WTC11 (cell line): Measurements from ENCODE around the gene PRR14.

Experiments
- CREB1 ChIP-seq: sonication (generic); formaldehyde crosslinking; IDR thresholded peaks from 2 replicates; pipeline ENCODE4 v1.8.0; 2023; ENCODE audit warnings: mild to moderate bottlenecking, missing genetic modification reagents
- FOXK1 ChIP-seq: sonication (generic); formaldehyde crosslinking; IDR thresholded peaks from 2 replicates; pipeline ENCODE4 v1.8.0; 2022; ENCODE audit warnings: mild to moderate bottlenecking, moderate library complexity, missing genetic modification reagents
- JUN ChIP-seq: sonication (generic); formaldehyde crosslinking; IDR thresholded peaks from 2 replicates; pipeline ENCODE4 v1.8.0; 2023; ENCODE audit warnings: mild to moderate bottlenecking, missing genetic modification reagents
- MXD4 ChIP-seq: fragments of 250-450 bp; sonication (Bioruptor Pico); IDR thresholded peaks from 2 replicates; pipeline ENCODE4 v1.8.0; 2021; ENCODE audit warnings: mild to moderate bottlenecking, moderate library complexity, borderline replicate concordance
- NFATC4 ChIP-seq: fragments of 250-450 bp; sonication (Bioruptor Pico); IDR thresholded peaks from 2 replicates; pipeline ENCODE4 v1.9.0; 2021; ENCODE audit warnings: mild to moderate bottlenecking
- NFE2L1 ChIP-seq: sonication (generic); formaldehyde crosslinking; IDR thresholded peaks from 2 replicates; pipeline ENCODE4 v1.8.1; 2023; ENCODE audit warnings: missing genetic modification reagents
- RELA ChIP-seq: sonication (generic); formaldehyde crosslinking; IDR thresholded peaks from 2 replicates; pipeline ENCODE4 v1.8.1; 2022; ENCODE audit warnings: missing genetic modification reagents, mild to moderate bottlenecking, borderline replicate concordance
- TP53 ChIP-seq: sonication (generic); formaldehyde crosslinking; IDR thresholded peaks from 2 replicates; pipeline ENCODE4 v1.8.1; 2023; ENCODE audit warnings: mild to moderate bottlenecking, missing genetic modification reagents
- TF ChIP-seq, protein P1 (sequence below): sonication (generic); formaldehyde crosslinking; IDR thresholded peaks from 2 replicates; pipeline ENCODE4 v1.8.1; 2023; ENCODE audit warnings: mild to moderate bottlenecking, missing genetic modification reagents
- TF ChIP-seq, protein P2 (sequence below): fragments of 200-600 bp; IDR thresholded peaks from 2 replicates; pipeline ENCODE4 v1.8.0; 2022; ENCODE audit warnings: antibody characterized with exemption
- TF ChIP-seq, protein P3 (sequence below): sonication (generic); formaldehyde crosslinking; IDR thresholded peaks from 2 replicates; pipeline ENCODE4 v1.8.1; 2023; ENCODE audit warnings: mild to moderate bottlenecking, missing genetic modification reagents, moderate library complexity
- TF ChIP-seq, protein P4 (sequence below): sonication (generic); formaldehyde crosslinking; conservative IDR thresholded peaks from 2 replicates; pipeline ENCODE4 v1.8.1; 2023; ENCODE audit warnings: mild to moderate bottlenecking, low read depth, missing genetic modification reagents, moderate library complexity

DNA sequence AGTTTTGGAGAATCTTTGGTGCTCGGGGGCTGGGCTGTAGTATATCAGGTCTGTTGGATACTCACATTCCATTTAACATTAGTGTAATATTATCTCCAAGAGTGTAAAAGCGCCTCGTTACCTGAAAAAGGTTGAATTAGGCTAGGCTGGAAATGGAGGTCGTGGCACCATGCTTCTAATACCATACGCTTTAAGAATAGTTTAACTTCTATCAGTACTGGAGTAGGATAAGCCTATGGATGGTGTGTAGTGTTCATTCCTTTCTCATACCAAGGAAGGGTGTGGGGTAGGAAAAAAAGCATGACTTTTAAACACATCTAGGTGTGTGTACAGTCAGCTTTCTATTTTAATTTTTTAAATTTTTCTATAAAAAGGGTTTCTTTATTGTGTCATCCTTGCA, 50.2 kb downstream of the PRR14 start:
- TF ChIP-seq NFATC4 (no peak), JUN (CRISPR knock-in tag) (no peak), TP53 (CRISPR knock-in tag) (no peak), CREB1 (CRISPR knock-in tag) (no peak), FOXK1 (CRISPR knock-in tag) (no peak), MXD4 (no peak), NFE2L1 (no peak), RELA (CRISPR knock-in tag) (no peak)
- TF ChIP-seq, protein P1, sequence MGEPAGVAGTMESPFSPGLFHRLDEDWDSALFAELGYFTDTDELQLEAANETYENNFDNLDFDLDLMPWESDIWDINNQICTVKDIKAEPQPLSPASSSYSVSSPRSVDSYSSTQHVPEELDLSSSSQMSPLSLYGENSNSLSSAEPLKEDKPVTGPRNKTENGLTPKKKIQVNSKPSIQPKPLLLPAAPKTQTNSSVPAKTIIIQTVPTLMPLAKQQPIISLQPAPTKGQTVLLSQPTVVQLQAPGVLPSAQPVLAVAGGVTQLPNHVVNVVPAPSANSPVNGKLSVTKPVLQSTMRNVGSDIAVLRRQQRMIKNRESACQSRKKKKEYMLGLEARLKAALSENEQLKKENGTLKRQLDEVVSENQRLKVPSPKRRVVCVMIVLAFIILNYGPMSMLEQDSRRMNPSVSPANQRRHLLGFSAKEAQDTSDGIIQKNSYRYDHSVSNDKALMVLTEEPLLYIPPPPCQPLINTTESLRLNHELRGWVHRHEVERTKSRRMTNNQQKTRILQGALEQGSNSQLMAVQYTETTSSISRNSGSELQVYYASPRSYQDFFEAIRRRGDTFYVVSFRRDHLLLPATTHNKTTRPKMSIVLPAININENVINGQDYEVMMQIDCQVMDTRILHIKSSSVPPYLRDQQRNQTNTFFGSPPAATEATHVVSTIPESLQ (CRISPR knock-in tag), result no peak
- TF ChIP-seq, protein P2, sequence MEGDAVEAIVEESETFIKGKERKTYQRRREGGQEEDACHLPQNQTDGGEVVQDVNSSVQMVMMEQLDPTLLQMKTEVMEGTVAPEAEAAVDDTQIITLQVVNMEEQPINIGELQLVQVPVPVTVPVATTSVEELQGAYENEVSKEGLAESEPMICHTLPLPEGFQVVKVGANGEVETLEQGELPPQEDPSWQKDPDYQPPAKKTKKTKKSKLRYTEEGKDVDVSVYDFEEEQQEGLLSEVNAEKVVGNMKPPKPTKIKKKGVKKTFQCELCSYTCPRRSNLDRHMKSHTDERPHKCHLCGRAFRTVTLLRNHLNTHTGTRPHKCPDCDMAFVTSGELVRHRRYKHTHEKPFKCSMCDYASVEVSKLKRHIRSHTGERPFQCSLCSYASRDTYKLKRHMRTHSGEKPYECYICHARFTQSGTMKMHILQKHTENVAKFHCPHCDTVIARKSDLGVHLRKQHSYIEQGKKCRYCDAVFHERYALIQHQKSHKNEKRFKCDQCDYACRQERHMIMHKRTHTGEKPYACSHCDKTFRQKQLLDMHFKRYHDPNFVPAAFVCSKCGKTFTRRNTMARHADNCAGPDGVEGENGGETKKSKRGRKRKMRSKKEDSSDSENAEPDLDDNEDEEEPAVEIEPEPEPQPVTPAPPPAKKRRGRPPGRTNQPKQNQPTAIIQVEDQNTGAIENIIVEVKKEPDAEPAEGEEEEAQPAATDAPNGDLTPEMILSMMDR, result no peak
- TF ChIP-seq, protein P3, sequence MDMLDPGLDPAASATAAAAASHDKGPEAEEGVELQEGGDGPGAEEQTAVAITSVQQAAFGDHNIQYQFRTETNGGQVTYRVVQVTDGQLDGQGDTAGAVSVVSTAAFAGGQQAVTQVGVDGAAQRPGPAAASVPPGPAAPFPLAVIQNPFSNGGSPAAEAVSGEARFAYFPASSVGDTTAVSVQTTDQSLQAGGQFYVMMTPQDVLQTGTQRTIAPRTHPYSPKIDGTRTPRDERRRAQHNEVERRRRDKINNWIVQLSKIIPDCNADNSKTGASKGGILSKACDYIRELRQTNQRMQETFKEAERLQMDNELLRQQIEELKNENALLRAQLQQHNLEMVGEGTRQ (CRISPR knock-in tag), result no peak
- TF ChIP-seq, protein P4, sequence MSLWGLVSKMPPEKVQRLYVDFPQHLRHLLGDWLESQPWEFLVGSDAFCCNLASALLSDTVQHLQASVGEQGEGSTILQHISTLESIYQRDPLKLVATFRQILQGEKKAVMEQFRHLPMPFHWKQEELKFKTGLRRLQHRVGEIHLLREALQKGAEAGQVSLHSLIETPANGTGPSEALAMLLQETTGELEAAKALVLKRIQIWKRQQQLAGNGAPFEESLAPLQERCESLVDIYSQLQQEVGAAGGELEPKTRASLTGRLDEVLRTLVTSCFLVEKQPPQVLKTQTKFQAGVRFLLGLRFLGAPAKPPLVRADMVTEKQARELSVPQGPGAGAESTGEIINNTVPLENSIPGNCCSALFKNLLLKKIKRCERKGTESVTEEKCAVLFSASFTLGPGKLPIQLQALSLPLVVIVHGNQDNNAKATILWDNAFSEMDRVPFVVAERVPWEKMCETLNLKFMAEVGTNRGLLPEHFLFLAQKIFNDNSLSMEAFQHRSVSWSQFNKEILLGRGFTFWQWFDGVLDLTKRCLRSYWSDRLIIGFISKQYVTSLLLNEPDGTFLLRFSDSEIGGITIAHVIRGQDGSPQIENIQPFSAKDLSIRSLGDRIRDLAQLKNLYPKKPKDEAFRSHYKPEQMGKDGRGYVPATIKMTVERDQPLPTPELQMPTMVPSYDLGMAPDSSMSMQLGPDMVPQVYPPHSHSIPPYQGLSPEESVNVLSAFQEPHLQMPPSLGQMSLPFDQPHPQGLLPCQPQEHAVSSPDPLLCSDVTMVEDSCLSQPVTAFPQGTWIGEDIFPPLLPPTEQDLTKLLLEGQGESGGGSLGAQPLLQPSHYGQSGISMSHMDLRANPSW, result no peak
